Stomach (tissue), 9 donors: ENCODE data around the gene NRSN2. TPM values are rescaled to one million over a fixed set of nuclear protein-coding genes. Genes with fewer than 3 reads are reported as not detected.

ENCODE experiments used
- DNase-seq, 2 donors: peaks; one replicate each; pipeline versions ENCODE4 v3.0.0 to v3.0.0-alpha.2; 2013 to 2019
- H3K27ac ChIP-seq, 5 donors: fragments of 200-600 bp in 4 of 5; sonication (generic) in 4 of 5; one replicate each; pipeline ENCODE4 v1.5.1; 2013 to 2019; ENCODE audit warnings: mild to moderate bottlenecking in 1 of 5, moderate library complexity in 1 of 5
- H3K27me3 ChIP-seq, 3 donors: fragments of 200-600 bp; sonication (generic); one replicate each; pipeline ENCODE4 v1.5.1; 2017 to 2019; ENCODE audit warnings: mixed run types in 1 of 3
- H3K36me3 ChIP-seq, 4 donors: fragments of 200-600 bp; sonication (generic); 1 replicate in 3 of 4; 2 replicates in 1 of 4; pipeline ENCODE4 v1.5.1; 2016 to 2019
- H3K4me1 ChIP-seq, 4 donors: fragments of 200-600 bp; sonication (generic); one replicate each; pipeline ENCODE4 v1.5.1; 2016 to 2019
- H3K4me3 ChIP-seq, 4 donors: fragments of 200-600 bp; sonication (generic) in 3 of 4; one replicate each; pipeline ENCODE4 v1.5.1; 2016 to 2019; ENCODE audit warnings: mild to moderate bottlenecking in 1 of 4
- H3K9me3 ChIP-seq, 4 donors: fragments of 200-600 bp; sonication (generic); one replicate each; pipeline ENCODE4 v1.5.1; 2016 to 2019
- EP300 ChIP-seq: sonication (generic); formaldehyde crosslinking; IDR thresholded peaks from one replicate; pipeline ENCODE4 v1.6.1; 2017; ENCODE audit warnings: antibody characterized with exemption
- POLR2A ChIP-seq, 4 donors: fragments of 450-650 bp; IDR thresholded peaks; one replicate each; pipeline ENCODE4 v1.6.1; 2016; ENCODE audit warnings: antibody characterized with exemption in 4 of 4, control low read depth in 2 of 4, mild to moderate bottlenecking in 1 of 4, moderate library complexity in 1 of 4
- POLR2AphosphoS5 ChIP-seq, 3 donors: sonication (generic); formaldehyde crosslinking; IDR thresholded peaks; one replicate each; pipeline ENCODE4 v1.6.1; 2016; ENCODE audit warnings: antibody characterized with exemption in 3 of 3
- WGBS, 5 donors: extraction: QIAGEN DNeasy Blood & Tissue Kit in 3 of 5; methylation state at CpG; one replicate each; pipeline versions ENCODE4 v1.1.5 to v1.1.7; 2013 to 2018; 5-methylcytosine and 5-hydroxymethylcytosine counted together
- intact Hi-C: fragments of 100-400 bp; cut with DNase I; formaldehyde crosslinking; loops from one replicate; pipeline ENCODE4 v1.15.1; 2023; ENCODE audit warnings: low total_unique reads
- polyA plus RNA-seq, 3 donors: library from polyadenylated mRNA; stranded (reverse); fragments of 200-250 nt; gene quantifications; one replicate each; pipeline ENCODE4 v1.2.3, GENCODE V29; 2013
- total RNA-seq, 5 donors: library from RNA; depleted of rRNA; stranded (reverse); fragments of >200 nt; gene quantifications; one replicate each; pipeline versions ENCODE4 v1.1.0 to v1.2.3, GENCODE V29; 2014 to 2016
- TF ChIP-seq, protein P1 (sequence below), 7 experiments: fragments of 450-650 bp in 4 of 7; fragments of 200-600 bp in 3 of 7; sonication (generic) in 3 of 7; IDR thresholded peaks; one replicate each; pipeline ENCODE4 v1.5.1; 2016 to 2019; ENCODE audit warnings: antibody characterized with exemption in 7 of 7, control low read depth in 2 of 7, mild to moderate bottlenecking in 1 of 7
- donor health status: healthy with polysubstance abuse.
- donor health status: Bipolar disorder and iron deficiency.
- donor health status: healthy.

Gene NRSN2
- total and polyA plus RNA-seq, 8 donors = 0.89 to 36.5 (median 17.7) TPM

DNA sequence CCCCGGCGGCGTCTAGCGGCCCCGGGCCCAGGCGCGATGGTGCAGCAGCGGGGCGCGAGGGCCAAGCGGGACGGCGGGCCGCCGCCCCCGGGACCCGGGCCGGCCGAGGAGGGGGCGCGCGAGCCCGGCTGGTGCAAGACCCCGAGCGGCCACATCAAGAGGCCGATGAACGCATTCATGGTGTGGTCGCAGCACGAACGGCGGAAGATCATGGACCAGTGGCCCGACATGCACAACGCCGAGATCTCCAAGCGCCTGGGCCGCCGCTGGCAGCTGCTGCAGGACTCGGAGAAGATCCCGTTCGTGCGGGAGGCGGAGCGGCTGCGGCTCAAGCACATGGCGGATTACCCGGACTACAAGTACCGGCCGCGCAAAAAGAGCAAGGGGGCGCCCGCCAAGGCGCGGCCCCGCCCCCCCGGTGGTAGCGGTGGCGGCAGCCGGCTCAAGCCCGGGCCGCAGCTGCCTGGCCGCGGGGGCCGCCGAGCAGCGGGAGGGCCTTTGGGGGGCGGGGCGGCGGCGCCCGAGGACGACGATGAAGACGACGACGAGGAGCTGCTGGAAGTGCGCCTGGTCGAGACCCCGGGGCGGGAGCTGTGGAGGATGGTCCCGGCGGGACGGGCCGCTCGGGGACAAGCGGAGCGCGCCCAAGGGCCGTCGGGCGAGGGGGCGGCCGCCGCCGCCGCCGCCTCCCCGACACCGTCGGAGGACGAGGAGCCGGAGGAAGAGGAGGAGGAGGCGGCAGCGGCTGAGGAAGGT, 20.8 kb upstream of the NRSN2 start:
- Histone ChIP-seq H3K4me1 (peaks cover 21 to 63% (median 60%) of the 10 kb centered on the region in 4 donors), H3K4me3 (peak overlapping the region; percentile 67 to 79 (median 76)), H3K9me3 (no peaks in the 10 kb centered on the region), H3K27me3 (peaks cover 0 to 16% (median 0%) of the 10 kb centered on the region in 3 donors), H3K27ac (peak overlapping the region; percentile 84 to 96 (median 93)), H3K36me3 (no peaks in the 10 kb centered on the region)
- TF ChIP-seq, protein P1, sequence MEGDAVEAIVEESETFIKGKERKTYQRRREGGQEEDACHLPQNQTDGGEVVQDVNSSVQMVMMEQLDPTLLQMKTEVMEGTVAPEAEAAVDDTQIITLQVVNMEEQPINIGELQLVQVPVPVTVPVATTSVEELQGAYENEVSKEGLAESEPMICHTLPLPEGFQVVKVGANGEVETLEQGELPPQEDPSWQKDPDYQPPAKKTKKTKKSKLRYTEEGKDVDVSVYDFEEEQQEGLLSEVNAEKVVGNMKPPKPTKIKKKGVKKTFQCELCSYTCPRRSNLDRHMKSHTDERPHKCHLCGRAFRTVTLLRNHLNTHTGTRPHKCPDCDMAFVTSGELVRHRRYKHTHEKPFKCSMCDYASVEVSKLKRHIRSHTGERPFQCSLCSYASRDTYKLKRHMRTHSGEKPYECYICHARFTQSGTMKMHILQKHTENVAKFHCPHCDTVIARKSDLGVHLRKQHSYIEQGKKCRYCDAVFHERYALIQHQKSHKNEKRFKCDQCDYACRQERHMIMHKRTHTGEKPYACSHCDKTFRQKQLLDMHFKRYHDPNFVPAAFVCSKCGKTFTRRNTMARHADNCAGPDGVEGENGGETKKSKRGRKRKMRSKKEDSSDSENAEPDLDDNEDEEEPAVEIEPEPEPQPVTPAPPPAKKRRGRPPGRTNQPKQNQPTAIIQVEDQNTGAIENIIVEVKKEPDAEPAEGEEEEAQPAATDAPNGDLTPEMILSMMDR (IDR thresholded peaks at IDR 0.05) = no peak
- TF ChIP-seq POLR2AphosphoS5 (IDR thresholded peaks at IDR 0.05) = no peak
- TF ChIP-seq POLR2A (IDR thresholded peaks at IDR 0.05) = no peak
- 0 to 1% (median 1%) methylated on average over 29 to 101 of the region's 103 CpGs for WGBS, 5 donors
- DNase-seq = peak; percentile 60 to 90
- intact Hi-C loops = no loop called here

DNA sequence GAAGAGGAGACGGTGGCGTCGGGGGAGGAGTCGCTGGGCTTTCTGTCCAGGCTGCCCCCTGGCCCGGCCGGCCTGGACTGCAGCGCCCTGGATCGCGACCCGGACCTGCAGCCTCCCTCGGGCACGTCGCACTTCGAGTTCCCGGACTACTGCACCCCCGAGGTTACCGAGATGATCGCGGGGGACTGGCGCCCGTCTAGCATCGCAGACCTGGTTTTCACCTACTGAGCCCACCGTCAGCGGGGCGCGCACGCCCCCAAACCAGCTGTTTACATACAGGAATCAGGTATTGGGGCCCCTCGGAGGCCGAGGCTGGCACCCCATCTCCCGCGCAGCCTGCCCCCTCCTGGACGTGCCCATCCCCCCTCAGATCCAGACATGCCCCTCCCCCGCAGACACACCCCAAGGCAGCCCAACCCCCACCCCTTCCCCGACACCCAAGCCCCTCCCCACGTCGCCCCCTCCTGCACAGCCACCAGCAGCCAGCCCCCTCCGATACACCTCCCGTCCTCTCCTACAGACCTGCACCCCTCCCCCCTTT, 20.2 kb upstream of the NRSN2 start:
- 1 to 5% (median 2%) methylated on average over 13 to 38 of the region's 38 CpGs for WGBS, 5 donors
- intact Hi-C loops = no loop called here
- DNase-seq = peak in 1 of 2 donors; percentile 31
- Histone ChIP-seq H3K36me3 (no peaks in the 10 kb centered on the region), H3K4me1 (peaks cover 21 to 63% (median 60%) of the 10 kb centered on the region in 4 donors), H3K27ac (peak overlapping the region; percentile 84 to 96 (median 93)), H3K27me3 (peaks cover 0 to 16% (median 0%) of the 10 kb centered on the region in 3 donors), H3K9me3 (no peaks in the 10 kb centered on the region), H3K4me3 (peak overlapping the region; percentile 67 to 79 (median 76))
- TF ChIP-seq, protein P1 (IDR thresholded peaks at IDR 0.05) = no peak
- no peak for TF ChIP-seq POLR2A (IDR thresholded peaks at IDR 0.05)
- TF ChIP-seq POLR2AphosphoS5 (IDR thresholded peaks at IDR 0.05) = no peak
- TF ChIP-seq EP300 = no peak

DNA sequence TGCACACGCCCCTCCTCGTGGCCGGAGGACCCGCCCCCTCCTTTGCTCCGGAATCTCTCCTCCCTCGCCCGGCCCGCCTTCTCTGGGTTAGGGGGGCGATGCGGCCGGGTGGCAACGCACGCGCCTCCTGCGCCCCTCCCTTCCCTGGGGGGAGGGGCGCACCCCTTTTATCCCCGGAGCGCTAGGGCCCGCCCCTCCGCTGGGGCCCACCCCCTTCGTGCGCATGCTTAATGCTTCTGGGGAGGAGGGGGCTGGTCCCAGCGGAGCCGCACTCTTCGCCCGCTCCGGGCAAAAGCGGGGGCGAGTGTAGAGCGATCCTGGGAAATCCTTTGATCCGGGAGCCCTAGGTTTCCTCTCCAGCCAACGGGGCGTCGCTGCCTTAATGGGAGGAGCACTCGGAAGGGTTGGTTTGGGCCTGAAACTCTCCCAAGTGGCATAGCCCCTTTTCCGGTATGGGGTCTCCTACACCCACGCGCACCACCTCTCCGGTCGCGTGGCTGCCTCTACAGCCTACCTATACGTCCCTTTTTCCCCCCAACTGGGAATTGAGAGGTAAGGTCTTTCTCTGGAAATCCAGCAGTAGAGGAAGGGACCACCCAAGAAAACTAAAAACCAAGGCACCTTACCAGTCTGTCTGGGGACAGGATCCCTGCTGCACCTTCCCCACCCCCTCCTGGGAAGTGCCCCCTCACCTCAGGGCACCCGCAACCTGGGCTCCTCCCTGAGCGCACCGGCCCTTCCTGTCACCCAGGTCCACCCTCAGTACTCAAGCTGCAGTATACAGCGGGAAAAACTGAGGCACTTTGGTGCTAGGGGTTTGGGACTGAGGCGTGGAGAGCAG, 19.5 kb upstream of the NRSN2 start:
- 4 to 10% (median 6%) methylated on average over 16 to 47 of the region's 47 CpGs for WGBS, 5 donors
- H3K4me3 ChIP-seq = peak overlapping the region; percentile 67 to 79 (median 76)
- TF ChIP-seq POLR2AphosphoS5 (IDR thresholded peaks at IDR 0.05) (peak; percentile 23 to 68 (median 33)), POLR2A (IDR thresholded peaks at IDR 0.05) (no peak), EP300 (no peak)
- TF ChIP-seq, protein P1 (IDR thresholded peaks at IDR 0.05) = no peak
- DNase-seq = peak; percentile 84 to 97
- no peaks in the 10 kb centered on the region for H3K9me3 ChIP-seq
- intact Hi-C loops = no loop called here
- H3K4me1 ChIP-seq = peaks cover 21 to 63% (median 60%) of the 10 kb centered on the region in 4 donors
- peaks cover 0 to 16% (median 0%) of the 10 kb centered on the region in 3 donors for H3K27me3 ChIP-seq
- no peaks in the 10 kb centered on the region for H3K36me3 ChIP-seq
- peak overlapping the region; percentile 75 to 96 (median 93) for H3K27ac ChIP-seq
